Mesendoderm (in vitro differentiated cells): Measurements from ENCODE around the gene AGAP9.
"Not testable (repeated sequence)": the region's sequence is repeated elsewhere in the genome, so short reads cannot be mapped to it uniquely, and the experiment has no call there.

Experiments
- DNase-seq: peaks from one replicate; pipeline ENCODE4 v3.0.0; 2013
- H2AK5ac ChIP-seq: 2 replicates; pipeline ENCODE4 v1.6.1; 2013; ENCODE audit warnings: low read length, inconsistent platforms
- H2BK120ac ChIP-seq: 2 replicates; pipeline ENCODE4 v1.6.1; 2013; ENCODE audit warnings: low read depth, mild to moderate bottlenecking, low read length, moderate library complexity, mixed read lengths
- H2BK15ac ChIP-seq: replicated peaks from 2 replicates; pipeline ENCODE4 v1.6.1; 2013; ENCODE audit warnings: low read depth, mild to moderate bottlenecking, moderate library complexity
- H2BK5ac ChIP-seq: 2 replicates; pipeline ENCODE4 v1.6.1; 2013; ENCODE audit warnings: low read length, inconsistent platforms
- H3K18ac ChIP-seq: 2 replicates; pipeline ENCODE4 v1.6.1; 2013; ENCODE audit warnings: mild to moderate bottlenecking, low read length, mixed read lengths
- H3K23ac ChIP-seq: one replicate; pipeline ENCODE4 v1.6.1; 2013; ENCODE audit warnings: low read length
- H3K27ac ChIP-seq: 2 replicates; pipeline ENCODE4 v1.5.1; 2013; ENCODE audit warnings: low read depth, mild to moderate bottlenecking, inconsistent platforms, low read length, moderate library complexity
- H3K27me3 ChIP-seq: 2 replicates; pipeline ENCODE4 v1.6.1; 2013; ENCODE audit warnings: low read length, control low read depth, mild to moderate bottlenecking, inconsistent platforms; ENCODE audit not compliant: insufficient read depth, poor library complexity
- H3K36me3 ChIP-seq: 2 replicates; pipeline ENCODE4 v1.6.1; 2013; ENCODE audit warnings: low read length, inconsistent platforms; ENCODE audit not compliant: control insufficient read depth, insufficient read depth
- H3K4ac ChIP-seq: one replicate; pipeline ENCODE4 v1.6.1; 2013; ENCODE audit warnings: low read depth, mild to moderate bottlenecking, low read length, moderate library complexity
- H3K4me1 ChIP-seq: 2 replicates; pipeline ENCODE4 v1.6.1; 2013; ENCODE audit warnings: low read depth, low read length, inconsistent platforms; ENCODE audit not compliant: control insufficient read depth
- H3K4me2 ChIP-seq: 2 replicates; pipeline ENCODE4 v1.6.1; 2013; ENCODE audit warnings: low read length
- H3K4me3 ChIP-seq: 2 replicates; pipeline ENCODE4 v1.5.1; 2013; ENCODE audit warnings: mild to moderate bottlenecking, low read length
- H3K56ac ChIP-seq: one replicate; pipeline ENCODE4 v1.6.1; 2013; ENCODE audit warnings: low read length
- H3K79me1 ChIP-seq: 2 replicates; pipeline ENCODE4 v1.6.1; 2013; ENCODE audit warnings: low read length, inconsistent platforms
- H3K79me2 ChIP-seq: 2 replicates; pipeline ENCODE4 v1.6.1; 2013; ENCODE audit warnings: mild to moderate bottlenecking, low read length; ENCODE audit not compliant: control insufficient read depth, insufficient read depth
- H3K9ac ChIP-seq: 2 replicates; pipeline ENCODE4 v1.6.1; 2013; ENCODE audit warnings: low read length, inconsistent platforms
- H4K5ac ChIP-seq: one replicate; pipeline ENCODE4 v1.6.1; 2013; ENCODE audit warnings: low read length
- H4K8ac ChIP-seq: one replicate; pipeline ENCODE4 v1.6.1; 2013; ENCODE audit warnings: low read depth, mild to moderate bottlenecking, control low read depth, low read length, moderate library complexity
- WGBS: extraction: QIAGEN DNeasy Blood & Tissue Kit; methylation state at CpG from one replicate; pipeline ENCODE4 v1.1.7; 2013; ENCODE audit warnings: low lambda C conversion rate, missing lambda C conversion rate; ENCODE audit not compliant: insufficient coverage; ENCODE audit errors: extremely low coverage; 5-methylcytosine and 5-hydroxymethylcytosine counted together

AGAP9 gene

DNA sequence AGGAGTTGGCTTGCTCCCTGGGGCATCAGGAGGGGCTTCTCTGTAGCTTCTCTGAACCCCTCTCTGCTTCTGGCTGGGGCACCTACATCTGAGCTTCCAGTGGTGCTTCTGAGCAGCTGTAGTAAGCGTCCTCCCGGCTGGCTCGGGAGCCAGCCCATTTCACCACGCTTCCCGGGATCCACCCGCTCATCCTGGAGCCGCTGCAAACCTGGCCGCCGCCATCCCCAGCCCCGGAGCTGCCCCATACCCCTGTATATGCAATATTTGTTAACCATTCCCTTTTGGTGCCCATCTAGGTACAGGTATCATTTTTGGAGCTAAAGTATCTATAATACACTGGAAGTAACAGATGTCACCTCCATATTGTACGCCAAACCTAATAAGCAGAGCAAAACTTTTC is 38.7 kb downstream of the AGAP9 start:
- not testable (repeated sequence) for H2BK15ac ChIP-seq, H2BK5ac ChIP-seq, H3K9ac ChIP-seq, H2AK5ac ChIP-seq, H3K4ac ChIP-seq, H3K36me3 ChIP-seq, H3K4me3 ChIP-seq, H3K56ac ChIP-seq, H3K79me2 ChIP-seq, H3K4me1 ChIP-seq, H4K5ac ChIP-seq, H3K27ac ChIP-seq, H3K18ac ChIP-seq, H4K8ac ChIP-seq, DNase-seq, H3K23ac ChIP-seq, H3K27me3 ChIP-seq, H3K79me1 ChIP-seq, H3K4me2 ChIP-seq, H2BK120ac ChIP-seq
- WGBS = no CpG with 5 or more reads among the region's 11 CpGs

DNA sequence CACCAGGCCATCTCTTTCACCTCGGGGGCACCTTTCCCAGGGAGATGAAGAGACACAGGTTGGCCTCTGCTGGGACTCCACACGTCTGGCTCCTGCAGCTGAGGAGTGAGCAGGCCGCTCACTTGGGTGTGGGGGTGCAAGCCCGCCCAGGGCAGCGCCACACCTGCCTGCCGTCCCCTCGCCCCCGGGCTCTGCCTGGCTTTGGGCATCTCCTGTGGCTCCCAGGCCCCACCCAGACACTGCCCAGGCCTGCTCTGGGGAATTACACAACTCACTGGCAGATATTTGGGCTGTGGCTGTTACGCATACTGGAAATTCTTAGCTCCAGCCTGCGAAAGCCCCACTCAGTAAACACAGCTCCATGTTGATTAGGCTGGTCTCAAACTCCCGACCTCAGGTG is 39.5 kb downstream of the AGAP9 start, which contains the start of gene ANXA8:
Gene ANXA8, minus strand, starts transcription at position 193 of the 400 bp plus-strand sequence. Its CDS starts 182 bp downstream, at position 11.
- DNase-seq, H3K4me3 ChIP-seq, H3K4ac ChIP-seq, H3K23ac ChIP-seq, H3K56ac ChIP-seq, H2BK5ac ChIP-seq, H3K27ac ChIP-seq, H3K79me2 ChIP-seq, H2BK15ac ChIP-seq, H3K18ac ChIP-seq, H3K79me1 ChIP-seq, H3K9ac ChIP-seq, H2AK5ac ChIP-seq, H4K5ac ChIP-seq, H3K27me3 ChIP-seq, H3K4me1 ChIP-seq, H3K36me3 ChIP-seq, H2BK120ac ChIP-seq, H4K8ac ChIP-seq, H3K4me2 ChIP-seq: not testable (repeated sequence)
- no CpG with 5 or more reads among the region's 11 CpGs for WGBS

DNA sequence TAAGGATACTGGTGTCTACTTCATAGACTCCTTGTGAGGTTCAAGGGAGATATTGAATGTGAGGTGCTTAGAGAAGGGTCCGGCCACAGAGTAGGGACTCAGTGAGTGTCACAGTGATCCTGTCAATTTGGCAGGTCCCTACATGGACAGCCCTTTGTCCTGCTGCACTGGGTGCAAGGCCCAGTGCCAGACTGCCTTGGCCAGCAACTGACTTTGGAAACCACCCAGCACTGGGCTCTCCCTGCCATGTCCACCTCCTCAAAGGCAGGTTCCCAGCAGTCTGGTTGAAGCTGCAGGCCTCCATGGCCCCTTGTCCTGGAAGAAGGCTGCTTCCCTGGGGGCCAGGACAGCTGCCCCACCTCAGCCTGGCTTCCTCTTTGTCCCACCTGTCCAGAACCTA is 41.1 kb downstream of the AGAP9 start:
- H3K18ac ChIP-seq = not testable (repeated sequence)

DNA sequence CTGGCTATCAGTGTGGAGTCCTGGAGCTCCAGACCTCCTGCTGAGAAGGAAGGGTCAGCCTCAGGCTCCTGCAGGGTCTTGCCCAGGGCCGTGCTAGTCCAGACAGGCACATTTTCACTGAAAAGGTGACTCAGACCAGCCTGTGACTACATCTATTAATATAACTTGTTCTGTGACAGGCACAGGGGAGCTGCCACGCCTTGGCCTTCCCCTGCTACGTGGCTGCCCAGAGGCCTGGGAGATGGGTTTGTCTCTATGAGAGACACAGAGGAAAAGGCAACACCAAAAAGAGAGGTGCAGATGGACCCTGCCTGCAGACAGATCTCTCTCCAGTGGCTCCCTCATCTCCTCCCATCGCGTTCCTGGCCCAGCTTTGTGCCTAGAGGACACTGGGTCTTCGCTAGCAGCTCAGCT is 41.7 kb downstream of the AGAP9 start:
- H3K4ac ChIP-seq, H3K79me2 ChIP-seq, H2BK15ac ChIP-seq, H3K79me1 ChIP-seq, H2AK5ac ChIP-seq, H3K36me3 ChIP-seq, H4K8ac ChIP-seq, H3K4me3 ChIP-seq, H4K5ac ChIP-seq, H3K18ac ChIP-seq, H3K9ac ChIP-seq, H3K27ac ChIP-seq, H2BK120ac ChIP-seq, H3K23ac ChIP-seq, H2BK5ac ChIP-seq, H3K4me1 ChIP-seq, H3K56ac ChIP-seq, DNase-seq, H3K27me3 ChIP-seq, H3K4me2 ChIP-seq: not testable (repeated sequence)
- WGBS = no CpG with 5 or more reads among the region's 6 CpGs

More for the DNA sequence above, 41.1 kb downstream of the AGAP9 start:
- H3K27ac ChIP-seq, H3K9ac ChIP-seq, H4K8ac ChIP-seq, H2AK5ac ChIP-seq, H3K56ac ChIP-seq, H3K79me1 ChIP-seq, H3K4ac ChIP-seq, H3K27me3 ChIP-seq, DNase-seq, H2BK120ac ChIP-seq, H3K4me3 ChIP-seq, H2BK5ac ChIP-seq, H3K36me3 ChIP-seq, H3K4me2 ChIP-seq, H4K5ac ChIP-seq, H2BK15ac ChIP-seq, H3K79me2 ChIP-seq, H3K23ac ChIP-seq, H3K4me1 ChIP-seq: not testable (repeated sequence)
- WGBS = no CpG with 5 or more reads among the region's 1 CpG

GRCh38 chr10:47481182-47481766 is 42.2 kb downstream of the AGAP9 start:
- H3K56ac ChIP-seq, H3K18ac ChIP-seq, H3K4me1 ChIP-seq, H2BK5ac ChIP-seq, H2AK5ac ChIP-seq, H4K8ac ChIP-seq, H3K36me3 ChIP-seq, H3K23ac ChIP-seq, H3K27me3 ChIP-seq, H3K4me2 ChIP-seq, H2BK15ac ChIP-seq, H3K4ac ChIP-seq, H3K79me2 ChIP-seq, H2BK120ac ChIP-seq, H3K27ac ChIP-seq, H3K9ac ChIP-seq, H4K5ac ChIP-seq, H3K79me1 ChIP-seq, H3K4me3 ChIP-seq: not testable (repeated sequence)
- WGBS = no CpG with 5 or more reads among the region's 10 CpGs
- DNase-seq = peak; percentile 57

DNA sequence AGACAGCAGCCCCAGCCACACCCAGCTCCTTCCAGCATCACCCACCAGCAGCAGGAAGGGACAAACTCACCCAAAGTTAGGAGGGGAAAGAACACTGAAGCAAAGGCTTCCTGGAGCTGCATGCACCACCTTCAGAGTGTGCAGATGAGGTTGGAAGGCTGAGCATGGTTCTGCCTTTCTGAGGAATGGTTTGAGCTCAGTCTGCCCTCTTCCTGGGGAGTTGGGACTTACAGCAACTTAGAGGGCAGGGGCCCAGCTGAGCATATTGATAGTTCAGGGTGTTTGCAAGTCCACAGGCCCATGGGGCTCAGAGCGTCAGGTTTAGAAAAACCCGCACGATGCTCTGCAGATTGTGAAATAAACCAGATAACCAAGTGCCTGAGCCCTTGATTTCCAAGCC is 43.3 kb downstream of the AGAP9 start:
- H3K18ac ChIP-seq, H3K27me3 ChIP-seq, H3K23ac ChIP-seq, H3K36me3 ChIP-seq, H3K4me2 ChIP-seq, H2AK5ac ChIP-seq, DNase-seq, H3K56ac ChIP-seq, H2BK15ac ChIP-seq, H3K4ac ChIP-seq, H2BK120ac ChIP-seq, H4K8ac ChIP-seq, H2BK5ac ChIP-seq, H3K79me2 ChIP-seq, H3K79me1 ChIP-seq, H3K27ac ChIP-seq, H3K4me3 ChIP-seq, H4K5ac ChIP-seq, H3K4me1 ChIP-seq, H3K9ac ChIP-seq: not testable (repeated sequence)
- no CpG with 5 or more reads among the region's 3 CpGs for WGBS
